Type B pancreatic cell (in vitro differentiated cells): ENCODE data around the gene ALG2. TPM values are rescaled to one million over a fixed set of nuclear protein-coding genes. Genes with fewer than 3 reads are reported as not detected.

Source experiments
- DNase-seq: peaks from one replicate; pipeline ENCODE4 v3.0.0; 2021; ENCODE audit warnings: mixed read lengths; ENCODE audit not compliant: unreplicated experiment; ENCODE audit errors: extremely low spot score
- H3K27ac Mint-ChIP-seq: 2 replicates; pipeline ENCODE4 v1.8.0; 2021; ENCODE audit warnings: mild to moderate bottlenecking, mixed read lengths
- H3K27me3 Mint-ChIP-seq: 2 replicates; pipeline ENCODE4 v1.8.0; 2021; ENCODE audit warnings: mixed read lengths
- H3K36me3 Mint-ChIP-seq: 2 replicates; pipeline ENCODE4 v1.8.0; 2021; ENCODE audit warnings: mixed read lengths
- H3K4me1 Mint-ChIP-seq: one replicate; pipeline ENCODE4 v1.8.0; 2021; ENCODE audit warnings: mixed read lengths; ENCODE audit not compliant: unreplicated experiment
- H3K4me3 Mint-ChIP-seq: 2 replicates; pipeline ENCODE4 v1.8.0; 2021; ENCODE audit warnings: mild to moderate bottlenecking, mixed read lengths
- H3K9me3 Mint-ChIP-seq: 2 replicates; pipeline ENCODE4 v1.8.0; 2021; ENCODE audit warnings: mixed read lengths
- total RNA-seq: library from RNA; stranded (reverse); gene quantifications from 2 replicates; pipeline ENCODE4 v1.2.1, GENCODE V29; 2021; ENCODE audit warnings: low replicate concordance
- TF ChIP-seq, protein P1 (sequence below): fragments of 200-600 bp; sonication (generic); conservative IDR thresholded peaks from 2 replicates; pipeline ENCODE4 v1.5.0; 2021; ENCODE audit warnings: antibody characterized with exemption, mild to moderate bottlenecking

ALG2 gene
- total RNA-seq, 1 donor from 2014 or later: 35.3 TPM

DNA sequence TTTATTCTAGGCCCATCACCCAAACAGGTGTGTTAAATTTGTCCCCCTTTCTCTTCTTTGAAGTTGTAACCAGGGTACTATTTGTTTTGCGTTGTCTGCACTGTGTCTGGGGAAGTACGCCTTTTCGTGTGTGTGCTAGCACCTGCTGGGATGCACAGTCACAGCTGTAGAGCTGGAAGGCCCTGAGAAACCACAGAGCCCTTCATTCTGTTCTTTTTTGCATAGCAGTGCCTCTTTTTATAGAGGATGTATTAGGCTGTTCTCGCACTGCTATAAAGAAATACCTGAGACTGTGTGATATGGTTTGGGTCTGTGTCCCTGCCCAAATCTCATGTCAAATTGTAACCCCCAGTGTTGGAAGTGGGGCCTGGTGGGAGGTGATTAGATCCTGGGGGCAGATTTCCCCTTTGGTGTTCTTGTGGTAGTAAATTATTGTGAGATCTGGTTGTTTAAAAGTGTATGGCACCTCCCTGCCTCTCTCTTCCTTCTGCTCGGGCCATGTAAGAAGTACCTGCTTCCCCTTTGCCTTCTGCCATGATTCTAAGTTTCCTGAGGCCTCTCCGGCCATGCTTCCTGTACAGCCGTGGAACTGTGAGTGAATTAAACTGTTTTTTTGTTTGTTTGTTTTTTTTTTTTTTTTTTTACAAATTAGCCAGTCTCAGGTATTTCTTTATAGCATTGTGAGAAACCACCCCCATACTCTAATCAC is 14.3 kb upstream of the ALG2 start:
- Mint-ChIP-seq H3K27me3 (no peaks in the 10 kb centered on the region), H3K27ac (no peak overlapping the region), H3K36me3 (peaks cover 28% of the 10 kb centered on the region), H3K4me3 (no peak overlapping the region), H3K4me1 (no peaks in the 10 kb centered on the region), H3K9me3 (no peaks in the 10 kb centered on the region)
- DNase-seq: no peak
- TF ChIP-seq, protein P1, sequence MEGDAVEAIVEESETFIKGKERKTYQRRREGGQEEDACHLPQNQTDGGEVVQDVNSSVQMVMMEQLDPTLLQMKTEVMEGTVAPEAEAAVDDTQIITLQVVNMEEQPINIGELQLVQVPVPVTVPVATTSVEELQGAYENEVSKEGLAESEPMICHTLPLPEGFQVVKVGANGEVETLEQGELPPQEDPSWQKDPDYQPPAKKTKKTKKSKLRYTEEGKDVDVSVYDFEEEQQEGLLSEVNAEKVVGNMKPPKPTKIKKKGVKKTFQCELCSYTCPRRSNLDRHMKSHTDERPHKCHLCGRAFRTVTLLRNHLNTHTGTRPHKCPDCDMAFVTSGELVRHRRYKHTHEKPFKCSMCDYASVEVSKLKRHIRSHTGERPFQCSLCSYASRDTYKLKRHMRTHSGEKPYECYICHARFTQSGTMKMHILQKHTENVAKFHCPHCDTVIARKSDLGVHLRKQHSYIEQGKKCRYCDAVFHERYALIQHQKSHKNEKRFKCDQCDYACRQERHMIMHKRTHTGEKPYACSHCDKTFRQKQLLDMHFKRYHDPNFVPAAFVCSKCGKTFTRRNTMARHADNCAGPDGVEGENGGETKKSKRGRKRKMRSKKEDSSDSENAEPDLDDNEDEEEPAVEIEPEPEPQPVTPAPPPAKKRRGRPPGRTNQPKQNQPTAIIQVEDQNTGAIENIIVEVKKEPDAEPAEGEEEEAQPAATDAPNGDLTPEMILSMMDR: no peak

DNA sequence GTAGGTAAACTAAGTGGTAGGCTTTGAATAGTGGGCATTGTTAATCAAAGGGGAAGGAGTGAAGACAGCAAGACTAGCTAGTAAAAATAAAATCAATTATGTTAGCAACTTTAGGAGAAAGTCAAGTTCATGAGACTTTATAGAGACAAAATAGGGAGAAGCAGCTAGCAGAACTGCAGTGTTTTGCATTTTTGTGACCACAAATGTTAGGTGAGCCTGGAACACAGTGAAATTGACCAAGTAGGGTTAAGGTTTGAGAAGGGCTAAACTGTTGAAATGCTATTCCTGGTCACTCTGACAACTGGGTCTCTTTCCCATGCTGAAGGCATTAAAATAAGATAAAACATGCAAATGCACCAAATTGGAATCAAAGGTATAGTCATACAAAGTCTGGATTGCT is 13.3 kb upstream of the ALG2 start:
- Mint-ChIP-seq H3K36me3 (peaks cover 30% of the 10 kb centered on the region), H3K4me1 (no peaks in the 10 kb centered on the region), H3K27me3 (no peaks in the 10 kb centered on the region), H3K27ac (no peak overlapping the region), H3K4me3 (no peak overlapping the region), H3K9me3 (no peaks in the 10 kb centered on the region)
- DNase-seq: no peak
- TF ChIP-seq, protein P1: no peak

DNA sequence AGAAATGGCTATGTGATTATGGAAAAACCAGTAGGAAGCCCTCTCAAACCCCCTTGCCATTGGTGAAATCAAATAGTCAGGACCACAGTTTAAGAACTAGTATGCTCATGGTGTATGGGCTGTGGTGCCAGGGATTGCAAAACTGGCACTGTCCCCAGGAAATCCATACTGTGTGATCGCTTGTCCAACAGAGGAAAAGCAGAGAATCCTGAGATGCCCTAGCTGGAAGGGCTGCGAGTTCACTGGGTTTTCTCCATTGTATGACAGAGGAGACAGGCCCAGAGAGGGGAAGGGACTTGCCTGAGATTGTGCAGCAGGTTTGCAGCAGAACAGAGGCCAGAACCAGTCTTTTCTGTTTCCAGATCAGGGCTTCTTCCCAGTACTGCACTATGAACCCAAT is 12.9 kb upstream of the ALG2 start:
- Mint-ChIP-seq H3K27me3 (no peaks in the 10 kb centered on the region), H3K27ac (no peak overlapping the region), H3K36me3 (peaks cover 28% of the 10 kb centered on the region), H3K4me1 (no peaks in the 10 kb centered on the region), H3K4me3 (no peak overlapping the region), H3K9me3 (no peaks in the 10 kb centered on the region)
- TF ChIP-seq, protein P1: no peak
- no peak for DNase-seq

DNA sequence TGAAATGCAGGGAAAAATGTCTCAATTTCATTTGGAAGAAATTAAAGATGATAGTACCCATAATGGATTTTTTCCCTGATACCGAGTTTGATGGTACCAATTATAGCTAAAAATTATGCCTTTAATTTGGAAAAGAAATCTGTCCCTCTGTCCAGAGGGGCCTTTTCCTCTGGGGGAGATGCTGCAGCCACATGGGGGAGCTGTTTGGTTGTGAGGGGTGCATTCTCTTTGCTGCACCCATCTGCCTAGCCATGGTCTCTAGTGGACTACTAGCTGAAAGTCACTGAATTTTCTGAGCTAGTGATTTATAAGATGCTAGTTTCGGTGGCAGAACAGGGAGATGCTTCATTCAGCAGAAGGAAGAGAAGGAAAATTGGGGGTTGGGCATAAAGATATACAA is 10.0 kb upstream of the ALG2 start:
- Mint-ChIP-seq H3K4me3 (no peak overlapping the region), H3K27ac (no peak overlapping the region), H3K27me3 (no peaks in the 10 kb centered on the region), H3K36me3 (peaks cover 22% of the 10 kb centered on the region), H3K4me1 (no peaks in the 10 kb centered on the region), H3K9me3 (no peaks in the 10 kb centered on the region)
- TF ChIP-seq, protein P1: peak; percentile 53
- no peak for DNase-seq

DNA sequence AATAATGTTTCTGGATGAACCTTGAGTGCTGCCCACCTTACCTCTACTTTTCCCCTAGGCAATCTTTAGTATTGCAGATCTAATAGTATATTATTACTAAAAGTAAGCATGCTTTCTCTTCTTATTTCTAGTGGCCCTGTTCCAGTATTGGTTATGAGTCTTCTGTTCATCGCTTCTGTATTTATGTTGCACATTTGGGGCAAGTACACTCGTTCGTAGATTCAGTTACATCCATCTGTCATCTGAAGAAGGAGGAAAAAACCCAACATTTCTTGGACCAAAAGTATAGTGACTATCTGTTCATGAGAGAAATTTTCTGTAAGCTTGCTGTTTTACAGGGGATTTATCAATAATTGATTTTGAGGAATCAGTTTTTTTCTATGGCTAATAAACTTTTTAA is 8.5 kb upstream of the ALG2 start:
- Mint-ChIP-seq H3K27me3 (no peaks in the 10 kb centered on the region), H3K27ac (no peak overlapping the region), H3K4me1 (no peaks in the 10 kb centered on the region), H3K36me3 (peaks cover 22% of the 10 kb centered on the region), H3K9me3 (no peaks in the 10 kb centered on the region), H3K4me3 (no peak overlapping the region)
- no peak for DNase-seq
- TF ChIP-seq, protein P1: no peak

DNA sequence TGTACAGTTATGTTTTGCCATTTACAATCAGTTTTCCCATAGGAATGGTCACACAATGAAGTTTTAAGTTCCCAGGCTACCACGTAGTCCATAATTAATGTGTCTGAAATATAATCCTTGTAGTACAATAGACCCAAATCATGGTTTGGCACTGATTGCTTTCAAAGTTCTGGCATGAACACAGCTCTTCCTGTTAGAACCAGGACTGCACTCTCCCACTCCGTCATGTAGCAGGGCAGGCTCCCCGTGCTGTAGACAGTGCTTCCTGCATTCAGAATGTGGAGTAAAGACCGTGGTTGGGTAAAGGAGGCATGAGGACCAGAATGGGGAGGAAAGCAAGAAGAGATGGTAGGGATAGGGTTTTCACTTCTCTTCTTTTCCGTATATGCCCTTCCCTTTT is 4.3 kb upstream of the ALG2 start:
- no peak for DNase-seq
- no peaks in the 10 kb centered on the region for H3K27me3 Mint-ChIP-seq
- peaks cover 18% of the 10 kb centered on the region for H3K36me3 Mint-ChIP-seq
- no peaks in the 10 kb centered on the region for H3K9me3 Mint-ChIP-seq
- no peak overlapping the region for H3K4me3 Mint-ChIP-seq
- TF ChIP-seq, protein P1: no peak
- peaks cover 9% of the 10 kb centered on the region for H3K4me1 Mint-ChIP-seq
- no peak overlapping the region for H3K27ac Mint-ChIP-seq
